PC-9 (cell line): Measurements from ENCODE around the gene ORM2.

ENCODE experiments used
- EZH2 ChIP-seq: fragments of 200-600 bp; sonication (generic); IDR thresholded peaks from 2 replicates; pipeline ENCODE4 v1.8.0; 2017; ENCODE audit warnings: antibody characterized with exemption, low read depth
- TF ChIP-seq, protein P1 (sequence below): fragments of 200-600 bp; sonication (generic); conservative IDR thresholded peaks from 2 replicates; pipeline ENCODE4 v1.6.1; 2017; ENCODE audit warnings: mixed run types, antibody characterized with exemption, mild to moderate bottlenecking, moderate library complexity

DNA sequence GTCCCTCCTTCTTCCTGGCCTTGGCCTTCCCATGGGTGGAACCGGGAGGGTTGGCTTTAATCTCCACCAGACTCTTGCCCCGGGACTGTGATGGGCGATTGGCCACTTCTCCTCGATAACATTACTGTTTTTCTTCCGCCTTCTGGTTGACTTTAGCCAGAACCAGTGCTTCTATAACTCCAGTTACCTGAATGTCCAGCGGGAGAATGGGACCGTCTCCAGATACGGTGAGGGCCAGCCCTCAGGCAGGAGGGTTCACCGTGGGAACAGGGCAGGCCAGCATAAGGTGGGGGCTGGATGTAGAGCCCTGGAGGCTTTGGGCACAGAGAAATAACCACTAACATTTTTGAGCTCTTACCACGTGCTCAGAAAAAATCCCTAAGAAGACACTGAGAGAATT lies 967 bp downstream of the ORM2 start:
- TF ChIP-seq, protein P1, sequence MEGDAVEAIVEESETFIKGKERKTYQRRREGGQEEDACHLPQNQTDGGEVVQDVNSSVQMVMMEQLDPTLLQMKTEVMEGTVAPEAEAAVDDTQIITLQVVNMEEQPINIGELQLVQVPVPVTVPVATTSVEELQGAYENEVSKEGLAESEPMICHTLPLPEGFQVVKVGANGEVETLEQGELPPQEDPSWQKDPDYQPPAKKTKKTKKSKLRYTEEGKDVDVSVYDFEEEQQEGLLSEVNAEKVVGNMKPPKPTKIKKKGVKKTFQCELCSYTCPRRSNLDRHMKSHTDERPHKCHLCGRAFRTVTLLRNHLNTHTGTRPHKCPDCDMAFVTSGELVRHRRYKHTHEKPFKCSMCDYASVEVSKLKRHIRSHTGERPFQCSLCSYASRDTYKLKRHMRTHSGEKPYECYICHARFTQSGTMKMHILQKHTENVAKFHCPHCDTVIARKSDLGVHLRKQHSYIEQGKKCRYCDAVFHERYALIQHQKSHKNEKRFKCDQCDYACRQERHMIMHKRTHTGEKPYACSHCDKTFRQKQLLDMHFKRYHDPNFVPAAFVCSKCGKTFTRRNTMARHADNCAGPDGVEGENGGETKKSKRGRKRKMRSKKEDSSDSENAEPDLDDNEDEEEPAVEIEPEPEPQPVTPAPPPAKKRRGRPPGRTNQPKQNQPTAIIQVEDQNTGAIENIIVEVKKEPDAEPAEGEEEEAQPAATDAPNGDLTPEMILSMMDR, result no peak
- TF ChIP-seq EZH2, result no peak
